GM12878 (cell line): ENCODE results near the gene HNRNPR. TPM values are rescaled to one million over a fixed set of nuclear protein-coding genes. Genes with fewer than 3 reads are reported as not detected.

Experiments used
- BACH1 ChIP-seq: fragments of 450-650 bp; IDR thresholded peaks from 2 replicates; pipeline ENCODE4 v1.6.1; 2017; ENCODE audit warnings: mild to moderate bottlenecking, borderline replicate concordance
- CEBPB ChIP-seq, 2 experiments: fragments of 150-350 bp in 1 of 2; IDR thresholded peaks; 2 replicates each; pipeline ENCODE4 v1.6.1; 2012 to 2014; ENCODE audit warnings: low read depth in 2 of 2, low read length in 2 of 2, borderline replicate concordance in 1 of 2, inconsistent platforms in 1 of 2
- CEBPZ ChIP-seq: fragments of 150-350 bp; IDR thresholded peaks from 2 replicates; pipeline ENCODE4 v1.6.1; 2016; ENCODE audit warnings: low read depth, low read length
- CHD1 ChIP-seq: IDR thresholded peaks from 2 replicates; pipeline ENCODE4 v1.6.1; 2012; ENCODE audit warnings: low read depth, low read length, improper control_type of control experiment
- CREM ChIP-seq: IDR thresholded peaks from 2 replicates; pipeline ENCODE4 v1.6.1; 2014; ENCODE audit warnings: antibody characterized with exemption, low read depth
- EP300 ChIP-seq, 2 experiments: fragments of 150-350 bp in 1 of 2; IDR thresholded peaks; 2 replicates each; pipeline ENCODE4 v1.6.1; 2011 to 2012; ENCODE audit warnings: low read depth in 2 of 2, low read length in 2 of 2, borderline replicate concordance in 1 of 2, improper control_type of control experiment in 1 of 2, inconsistent platforms in 1 of 2; ENCODE audit not compliant: control insufficient read depth in 1 of 2
- EZH2 ChIP-seq: IDR thresholded peaks from 2 replicates; pipeline ENCODE4 v1.6.1; 2012; ENCODE audit warnings: low read depth, mild to moderate bottlenecking, control low read depth, inconsistent platforms, low read length, borderline replicate concordance; ENCODE audit not compliant: control insufficient read depth
- HDGF ChIP-seq: fragments of 450-650 bp; IDR thresholded peaks from 2 replicates; pipeline ENCODE4 v1.6.1; 2016; ENCODE audit warnings: antibody characterized with exemption
- KLF5 ChIP-seq: fragments of 450-650 bp; IDR thresholded peaks from 2 replicates; pipeline ENCODE4 v1.6.1; 2014; ENCODE audit warnings: mild to moderate bottlenecking; ENCODE audit not compliant: partially characterized antibody
- NR2C2 ChIP-seq: IDR thresholded peaks from 2 replicates; pipeline ENCODE4 v1.6.1; 2011; ENCODE audit warnings: borderline replicate concordance, low read depth; ENCODE audit not compliant: control insufficient read depth, insufficient read length
- PAX5 ChIP-seq: IDR thresholded peaks from 2 replicates; pipeline ENCODE4 v1.6.1; 2011; ENCODE audit warnings: low read depth, low read length, borderline replicate concordance
- POLR2AphosphoS5 ChIP-seq: IDR thresholded peaks from 2 replicates; pipeline ENCODE4 v1.6.1; 2011; ENCODE audit warnings: mild to moderate bottlenecking, low read length, inconsistent platforms
- PRDM15 ChIP-seq: fragments of 450-650 bp; formaldehyde crosslinking; IDR thresholded peaks from 2 replicates; pipeline ENCODE4 v1.4.0; 2020; ENCODE audit warnings: mild to moderate bottlenecking, moderate library complexity
- SMAD1 ChIP-seq: fragments of 450-650 bp; IDR thresholded peaks from 2 replicates; pipeline ENCODE4 v1.6.1; 2018; ENCODE audit warnings: mild to moderate bottlenecking, low read depth; ENCODE audit not compliant: partially characterized antibody
- SUPT20H ChIP-seq: IDR thresholded peaks from 2 replicates; pipeline ENCODE4 v1.6.1; 2011; ENCODE audit warnings: low read depth, mild to moderate bottlenecking, low read length, moderate library complexity, borderline replicate concordance; ENCODE audit not compliant: control insufficient read depth
- TCF3 ChIP-seq: IDR thresholded peaks from 2 replicates; pipeline ENCODE4 v1.6.1; 2012; ENCODE audit warnings: low read depth, mild to moderate bottlenecking, low read length, borderline replicate concordance; ENCODE audit not compliant: insufficient read depth
- ZNF24 ChIP-seq: fragments of 450-650 bp; IDR thresholded peaks from 2 replicates; pipeline ENCODE4 v1.6.1; 2017; ENCODE audit warnings: antibody characterized with exemption, mild to moderate bottlenecking
- ZNF687 ChIP-seq: fragments of 450-650 bp; IDR thresholded peaks from 2 replicates; pipeline ENCODE4 v1.6.1; 2017; ENCODE audit warnings: mild to moderate bottlenecking, moderate library complexity
- polyA plus RNA-seq, 11 experiments: library from polyadenylated mRNA; depleted of rRNA in 4 of 11; unstranded in 6 of 11; stranded (reverse) in 5 of 11; fragments of >200 nt; fragmentation: Nextera tagmentation in 4 of 11; fragmentation: Illumina TruSeq in 1 of 11; extraction: Ambion mirVana in 4 of 11; extraction: Trizol in 1 of 11; gene quantifications; 1 replicate in 1 of 11; 2 replicates in 10 of 11; pipeline versions ENCODE4 v1.2.1 to v1.2.3, GENCODE V29; 2011 to 2016; ENCODE audit warnings: inconsistent platforms in 2 of 11, missing spikeins in 2 of 11, low read depth in 1 of 11
- total RNA-seq, 4 experiments: library from RNA; depleted of rRNA in 3 of 4; stranded (reverse); fragments of >200 nt in 3 of 4; fragmentation: Illumina TruSeq in 1 of 4; extraction: Trizol in 1 of 4; gene quantifications; 2 replicates each; pipeline versions ENCODE4 v1.2.1 to v1.2.3, GENCODE V29; 2013 to 2021

The HNRNPR gene
- total and polyA plus RNA-seq, 10 of the 15 experiments (the other 5 are each of a cell fraction or from before 2014, with no cell fraction given), result 80.5 to 280 (median 218) TPM

- TF ChIP-seq ZNF687 (no peak), SUPT20H (no peak), CREM (no peak), NR2C2 (no peak), CHD1 (no peak), TCF3 (no peak), PRDM15 (no peak), POLR2AphosphoS5 (peak; percentile 69), HDGF (peak; percentile 92), EZH2 (no peak), CEBPZ (no peak), PAX5 (no peak), CEBPB (IDR thresholded peaks at IDR 0.05; ENCODE audit: borderline replicate concordance in 1 of 2, low read depth in 2 of 2, low read length in 2 of 2) (no peak), EP300 (IDR thresholded peaks at IDR 0.05; ENCODE audit: borderline replicate concordance in 1 of 2, control insufficient read depth in 1 of 2, low read depth in 2 of 2, low read length in 2 of 2) (no peak), ZNF24 (no peak), SMAD1 (peak; percentile 27), BACH1 (peak; percentile 50), KLF5 (no peak)
Observed at GRCh38 chr1:23367791-23368561, 23.9 kb upstream of the HNRNPR start (continued).
